Measurements from ENCODE around the gene CALML6.

The CALML6 gene

GRCh38 chr1:1892079-1892762 is 22.8 kb upstream of the CALML6 start:
- no peak for DNase-seq (ENCODE audit: low read depth)

- no peak for DNase-seq (ENCODE audit: low read depth)
These were observed 22.3 kb upstream of the CALML6 start for GRCh38 chr1:1892763-1893120.

GRCh38 chr1:1893291-1893985 is 21.6 kb upstream of the CALML6 start:
- DNase-seq (ENCODE audit: low read depth) = no peak

GRCh38 chr1:1893997-1894353 is 21.1 kb upstream of the CALML6 start:
- no peak for DNase-seq (ENCODE audit: low read depth)

GRCh38 chr1:1894354-1895059 is 20.6 kb upstream of the CALML6 start:
- DNase-seq (ENCODE audit: low read depth) = no peak

- no peak for DNase-seq (ENCODE audit: low read depth)
These were observed 20.0 kb upstream of the CALML6 start for GRCh38 chr1:1895060-1895418.

- no peak for DNase-seq (ENCODE audit: low read depth)
These were observed 19.4 kb upstream of the CALML6 start for GRCh38 chr1:1895456-1896336.

- DNase-seq (ENCODE audit: low read depth) = no peak
These were observed 16.7 kb upstream of the CALML6 start for GRCh38 chr1:1898246-1898933.

- no peak for DNase-seq (ENCODE audit: low read depth)
These were observed 15.6 kb upstream of the CALML6 start for GRCh38 chr1:1899266-1899966.

GRCh38 chr1:1899967-1900327 is 15.1 kb upstream of the CALML6 start:
- no peak for DNase-seq (ENCODE audit: low read depth)

- DNase-seq (ENCODE audit: low read depth) = no peak
These were observed 14.0 kb upstream of the CALML6 start for GRCh38 chr1:1900883-1901640.

DNA sequence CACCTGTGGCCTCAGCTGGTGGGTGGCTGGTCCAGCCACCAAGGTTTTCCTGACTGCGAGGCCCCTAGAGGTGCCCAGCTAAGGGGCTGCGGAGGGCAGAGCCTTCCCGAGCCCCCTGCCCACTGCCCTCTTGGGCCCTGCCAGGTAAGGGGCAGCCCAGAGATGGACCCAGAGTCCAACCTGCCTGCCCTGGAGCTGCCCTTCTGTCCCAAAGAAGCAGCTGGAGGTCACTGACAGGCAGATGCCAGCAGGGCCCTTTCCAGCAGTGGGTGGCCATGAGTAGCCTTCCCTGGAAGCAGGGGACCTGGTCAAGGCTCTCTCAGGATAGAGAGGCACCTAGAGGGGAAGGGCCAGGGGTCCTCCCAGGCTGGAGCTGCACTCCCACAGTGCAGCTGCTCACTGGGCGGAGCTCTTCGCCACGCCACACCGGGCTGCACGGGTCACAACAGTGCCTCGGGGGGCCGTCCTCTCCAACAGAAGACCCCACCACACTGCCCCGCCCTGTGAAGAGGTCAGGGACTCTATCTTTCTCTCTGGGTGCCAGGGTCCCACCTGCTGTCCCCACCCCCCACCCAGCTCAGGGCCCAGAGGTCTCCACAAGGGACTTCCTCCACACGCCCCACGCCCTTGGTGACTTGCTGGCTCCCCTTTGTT is 13.3 kb upstream of the CALML6 start:
- no peak for DNase-seq (ENCODE audit: low read depth)

GRCh38 chr1:1903224-1903623 is 11.8 kb upstream of the CALML6 start:
- no peak for DNase-seq (ENCODE audit: low read depth)

GRCh38 chr1:1906185-1907097 is 8.6 kb upstream of the CALML6 start:
- no peak for DNase-seq (ENCODE audit: low read depth)

DNA sequence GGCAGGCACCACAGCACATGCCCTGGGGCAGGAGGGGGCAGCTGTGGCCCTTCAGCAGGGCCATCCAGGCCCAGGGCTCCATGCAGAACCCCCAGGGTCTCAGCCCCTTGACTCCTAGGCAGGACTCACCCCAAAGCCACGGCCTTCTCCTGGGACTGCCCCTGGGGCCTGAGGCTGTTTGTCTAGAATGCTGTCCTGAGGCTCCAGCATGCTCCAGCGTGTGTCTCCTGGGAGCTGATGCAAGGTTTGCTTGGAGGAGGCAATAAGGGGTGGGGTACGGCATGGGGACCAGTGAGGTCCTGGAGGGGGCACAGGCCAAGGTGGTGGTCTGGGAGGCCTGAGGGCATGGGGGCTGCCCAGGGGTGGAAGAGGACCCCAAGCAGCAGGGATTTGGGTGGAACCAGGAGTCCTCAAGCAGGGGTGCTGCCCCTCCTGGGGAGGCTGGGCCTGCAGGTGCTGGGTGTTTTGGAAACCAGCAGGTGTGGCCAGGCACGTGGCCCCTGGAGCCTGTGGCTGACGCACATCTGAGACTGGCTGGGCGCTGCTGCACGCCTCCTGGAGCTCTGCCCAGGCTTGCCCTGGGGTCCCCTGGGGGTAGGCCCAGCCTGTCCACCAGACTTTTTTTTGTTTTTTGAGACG is 7.8 kb upstream of the CALML6 start:
- DNase-seq (ENCODE audit: low read depth) = no peak

DNA sequence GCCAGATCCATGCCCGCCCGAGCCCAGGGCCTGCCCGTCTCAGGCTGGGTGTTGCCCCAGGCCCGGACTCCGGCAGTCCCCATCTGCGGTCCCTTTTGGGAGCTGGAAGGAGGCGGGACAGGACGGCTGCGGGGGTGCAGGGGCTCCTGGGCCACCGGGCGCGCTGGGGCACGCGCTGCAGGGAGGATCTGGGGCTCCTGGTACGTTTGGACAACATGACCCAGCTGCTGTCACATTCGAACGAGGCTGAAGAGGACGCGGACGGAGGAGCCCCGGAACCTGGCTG is 6.6 kb upstream of the CALML6 start:
- no peak for DNase-seq (ENCODE audit: low read depth)

GRCh38 chr1:1910033-1910465 is 5.0 kb upstream of the CALML6 start:
- DNase-seq (ENCODE audit: low read depth) = no peak

- no peak for DNase-seq (ENCODE audit: low read depth)
These were observed 4.3 kb upstream of the CALML6 start for GRCh38 chr1:1910651-1911331.
